ENCODE results near the gene EPHA4. TPM values are rescaled to one million over a fixed set of nuclear protein-coding genes. Genes with fewer than 3 reads are reported as not detected.
"Not testable (repeated sequence)": the region's sequence is repeated elsewhere in the genome, so short reads cannot be mapped to it uniquely, and the experiment has no call there.

Gene EPHA4
- total RNA-seq, 5 donors from 2014 or later (not counting 1 experiment from before 2014, with no cell fraction given) = 47.2 to 93.9 (median 58.0) TPM

DNA sequence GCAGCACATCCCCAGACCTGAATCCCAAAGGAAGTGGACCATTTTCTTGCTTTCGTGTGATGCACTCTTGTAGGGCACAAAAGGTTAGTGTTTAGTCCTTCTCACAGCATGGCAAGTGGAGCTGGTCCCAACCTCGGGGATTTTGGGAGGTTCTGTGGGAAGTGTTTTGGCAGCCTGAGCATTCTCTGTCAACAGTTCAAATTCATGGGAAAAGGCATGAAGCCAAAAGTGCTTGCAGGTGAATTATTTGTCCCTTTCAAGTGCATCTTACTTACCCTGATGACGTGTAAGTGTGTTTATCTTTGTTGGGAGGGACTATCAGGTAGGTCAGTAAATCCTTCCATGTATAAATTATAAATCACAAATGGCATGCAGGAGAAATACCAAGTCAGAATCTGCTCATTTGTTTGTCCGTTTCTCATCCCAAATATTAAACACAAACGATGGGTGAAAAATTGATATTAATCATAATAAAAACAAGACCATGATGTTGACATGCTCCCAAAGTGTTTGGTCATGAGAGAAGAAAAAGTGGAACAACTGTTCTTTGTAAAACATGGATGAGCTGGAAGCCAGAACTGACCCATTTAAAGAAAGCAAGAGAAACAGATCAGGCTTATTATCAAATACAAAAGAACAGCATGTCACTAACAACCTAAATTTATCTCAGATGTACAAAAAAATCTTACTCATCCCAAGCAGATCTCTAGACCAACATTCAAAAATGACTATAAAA lies 57.6 kb downstream of the EPHA4 start:
- DNase-seq (no peak), ATAC-seq (replicated peaks in 1 of 4) (no peak)
- no peaks in the 10 kb centered on the region for H3K36me3 ChIP-seq (ENCODE audit: control insufficient read depth in 2 of 2, extremely low read depth in 1 of 2, insufficient read depth in 1 of 2, low read length in 1 of 2)
- Mint-ChIP-seq H3K27ac (peak overlapping the region; percentile 14 to 23), H3K9me3 (no peaks in the 10 kb centered on the region), H3K4me1 (peaks cover 10 to 37% (median 16%) of the 10 kb centered on the region in 3 donors), H3K27me3 (no peaks in the 10 kb centered on the region), H3K4me3 (no peak overlapping the region), H3K36me3 (peaks cover 15% of the 10 kb centered on the region)
- no peak overlapping the region for H3K27ac ChIP-seq (ENCODE audit: low read length)
- ChIA-PET CTCF (no interaction called here), POLR2A (no interaction called here)
- no peaks in the 10 kb centered on the region for H3K9me3 ChIP-seq
- 88% methylated on average over 1 of the region's 5 CpGs for WGBS (ENCODE audit: insufficient coverage)
- H3K4me3 ChIP-seq (ENCODE audit: control insufficient read depth in 1 of 2, extremely low read depth in 1 of 2, low read length in 1 of 2) = no peak overlapping the region
- peaks cover 28 to 31% of the 10 kb centered on the region in 2 experiments for H3K4me1 ChIP-seq (ENCODE audit: control insufficient read depth in 1 of 2, extremely low read depth in 1 of 2, insufficient read depth in 2 of 2, low read length in 2 of 2)
- H3K27me3 ChIP-seq (replicated peaks in 1 of 2; ENCODE audit: control insufficient read depth in 2 of 2, extremely low read depth in 1 of 2, insufficient read depth in 2 of 2, low read length in 1 of 2) = no peaks in the 10 kb centered on the region

DNA sequence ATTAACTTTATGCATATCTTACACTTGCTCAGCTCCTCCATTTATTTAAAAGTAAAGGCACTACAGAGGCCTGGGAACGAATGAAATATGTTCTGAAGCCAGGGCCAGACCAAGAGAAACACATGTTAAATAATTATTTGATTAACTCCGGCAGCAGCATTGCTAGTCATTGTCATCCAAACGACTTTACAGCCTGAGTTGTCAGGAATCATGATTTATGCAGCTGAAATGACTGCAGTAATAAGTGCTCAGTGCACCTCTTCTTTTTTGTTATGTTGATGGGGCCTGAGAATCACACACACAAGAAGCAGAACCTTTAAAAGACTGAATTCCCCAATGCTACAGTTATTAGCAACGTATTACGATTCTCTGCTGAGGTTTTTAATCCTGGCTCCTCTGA lies 58.9 kb downstream of the EPHA4 start:
- Histone ChIP-seq H3K4me1 (ENCODE audit: control insufficient read depth in 1 of 2, extremely low read depth in 1 of 2, insufficient read depth in 2 of 2, low read length in 2 of 2) (peaks cover 17 to 21% of the 10 kb centered on the region in 2 experiments), H3K27me3 (replicated peaks in 1 of 2; ENCODE audit: control insufficient read depth in 2 of 2, extremely low read depth in 1 of 2, insufficient read depth in 2 of 2, low read length in 1 of 2) (no peaks in the 10 kb centered on the region), H3K36me3 (ENCODE audit: control insufficient read depth in 2 of 2, extremely low read depth in 1 of 2, insufficient read depth in 1 of 2, low read length in 1 of 2) (no peaks in the 10 kb centered on the region), H3K9me3 (no peaks in the 10 kb centered on the region), H3K27ac (ENCODE audit: low read length) (no peak overlapping the region), H3K4me3 (ENCODE audit: control insufficient read depth in 1 of 2, extremely low read depth in 1 of 2, low read length in 1 of 2) (no peak overlapping the region)
- H3K4me3 Mint-ChIP-seq = no peak overlapping the region
- no peaks in the 10 kb centered on the region for H3K27me3 Mint-ChIP-seq
- WGBS (ENCODE audit: insufficient coverage) = 70% methylated on average over 2 of the region's 5 CpGs
- DNase-seq (no peak), ATAC-seq (replicated peaks in 1 of 4) (no peak)
- peaks cover 15% of the 10 kb centered on the region for H3K36me3 Mint-ChIP-seq
- CTCF ChIA-PET = interaction anchor here in 1 of 2 donors (0.6 kb wide), 1 partner anchor 209 kb away, joined by 3 read pairs; no protein-coding TSS in a partner anchor
- peak overlapping the region; percentile 11 to 39 for H3K27ac Mint-ChIP-seq
- peaks cover 10 to 39% (median 16%) of the 10 kb centered on the region in 3 donors for H3K4me1 Mint-ChIP-seq
- no peaks in the 10 kb centered on the region for H3K9me3 Mint-ChIP-seq
- POLR2A ChIA-PET = no interaction called here

- CTCF ChIA-PET; H3K27me3 ChIP-seq (replicated peaks in 1 of 2; ENCODE audit: control insufficient read depth in 2 of 2, extremely low read depth in 1 of 2, insufficient read depth in 2 of 2, low read length in 1 of 2); H3K4me3 ChIP-seq (ENCODE audit: control insufficient read depth in 1 of 2, extremely low read depth in 1 of 2, low read length in 1 of 2); H3K9me3 Mint-ChIP-seq; H3K36me3 ChIP-seq (ENCODE audit: control insufficient read depth in 2 of 2, extremely low read depth in 1 of 2, insufficient read depth in 1 of 2, low read length in 1 of 2); H3K27ac Mint-ChIP-seq; H3K9me3 ChIP-seq; H3K27ac ChIP-seq (ENCODE audit: low read length); ATAC-seq (replicated peaks in 1 of 4); H3K27me3 Mint-ChIP-seq; H3K4me1 ChIP-seq (ENCODE audit: control insufficient read depth in 1 of 2, extremely low read depth in 1 of 2, insufficient read depth in 2 of 2, low read length in 2 of 2); DNase-seq; H3K4me3 Mint-ChIP-seq: not testable (repeated sequence)
- H3K4me1 Mint-ChIP-seq = peaks cover 10 to 39% (median 16%) of the 10 kb centered on the region in 3 donors
- peaks cover 15% of the 10 kb centered on the region for H3K36me3 Mint-ChIP-seq
- POLR2A ChIA-PET = interaction anchor here in 1 of 2 donors (1.0 kb wide), 1 partner anchor 20 kb away, joined by 3 read pairs; no protein-coding TSS in a partner anchor
- WGBS (ENCODE audit: insufficient coverage) = no CpG with 5 or more reads among the region's 5 CpGs
These were observed 60.8 kb downstream of the EPHA4 start for GRCh38 chr2:221511325-221511724.

GRCh38 chr2:221506469-221506868 lies 65.6 kb downstream of the EPHA4 start:
- WGBS (ENCODE audit: insufficient coverage) = no CpG with 5 or more reads among the region's 2 CpGs
- no peak overlapping the region for H3K27ac ChIP-seq (ENCODE audit: low read length)
- POLR2A ChIA-PET = no interaction called here

GRCh38 chr2:221505605-221506004 lies 66.5 kb downstream of the EPHA4 start:
- CTCF ChIA-PET = no interaction called here
- no CpG with 5 or more reads among the region's 4 CpGs for WGBS (ENCODE audit: insufficient coverage)

More at GRCh38 chr2:221506469-221506868, 65.6 kb downstream of the EPHA4 start:
- DNase-seq (no peak), ATAC-seq (replicated peaks in 1 of 4) (no peak)
- H3K27ac Mint-ChIP-seq = no peak overlapping the region
- CTCF ChIA-PET = no interaction called here
- H3K4me1 ChIP-seq (ENCODE audit: control insufficient read depth in 1 of 2, extremely low read depth in 1 of 2, insufficient read depth in 2 of 2, low read length in 2 of 2) = peaks cover 0 to 3% of the 10 kb centered on the region in 2 experiments
- H3K4me1 Mint-ChIP-seq = peaks cover 0 to 50% (median 17%) of the 10 kb centered on the region in 3 donors
- H3K9me3 ChIP-seq = no peaks in the 10 kb centered on the region
- no peaks in the 10 kb centered on the region for H3K36me3 ChIP-seq (ENCODE audit: control insufficient read depth in 2 of 2, extremely low read depth in 1 of 2, insufficient read depth in 1 of 2, low read length in 1 of 2)
- H3K4me3 Mint-ChIP-seq = no peak overlapping the region
- H3K27me3 Mint-ChIP-seq = no peaks in the 10 kb centered on the region
- H3K36me3 Mint-ChIP-seq = peaks cover 9% of the 10 kb centered on the region
- no peaks in the 10 kb centered on the region for H3K27me3 ChIP-seq (replicated peaks in 1 of 2; ENCODE audit: control insufficient read depth in 2 of 2, extremely low read depth in 1 of 2, insufficient read depth in 2 of 2, low read length in 1 of 2)
- H3K4me3 ChIP-seq (ENCODE audit: control insufficient read depth in 1 of 2, extremely low read depth in 1 of 2, low read length in 1 of 2) = no peak overlapping the region
- H3K9me3 Mint-ChIP-seq = no peaks in the 10 kb centered on the region

GRCh38 chr2:221504905-221505304 lies 67.2 kb downstream of the EPHA4 start:
- H3K4me1 ChIP-seq (ENCODE audit: control insufficient read depth in 1 of 2, extremely low read depth in 1 of 2, insufficient read depth in 2 of 2, low read length in 2 of 2) = peaks cover 0 to 3% of the 10 kb centered on the region in 2 experiments
- DNase-seq (no peak), ATAC-seq (replicated peaks in 1 of 4) (no peak)
- H3K27ac ChIP-seq (ENCODE audit: low read length) = no peak overlapping the region
- peaks cover 17% of the 10 kb centered on the region for H3K36me3 Mint-ChIP-seq
- no peak overlapping the region for H3K4me3 ChIP-seq (ENCODE audit: control insufficient read depth in 1 of 2, extremely low read depth in 1 of 2, low read length in 1 of 2)
- H3K27ac Mint-ChIP-seq = no peak overlapping the region
- no peaks in the 10 kb centered on the region for H3K9me3 Mint-ChIP-seq
- H3K4me1 Mint-ChIP-seq = peaks cover 0 to 55% (median 27%) of the 10 kb centered on the region in 3 donors
- H3K27me3 ChIP-seq (replicated peaks in 1 of 2; ENCODE audit: control insufficient read depth in 2 of 2, extremely low read depth in 1 of 2, insufficient read depth in 2 of 2, low read length in 1 of 2) = no peaks in the 10 kb centered on the region
- CTCF ChIA-PET = no interaction called here
- POLR2A ChIA-PET = no interaction called here
- no peak overlapping the region for H3K4me3 Mint-ChIP-seq
- H3K27me3 Mint-ChIP-seq = no peaks in the 10 kb centered on the region
- H3K9me3 ChIP-seq = no peaks in the 10 kb centered on the region
- no CpG with 5 or more reads among the region's 1 CpG for WGBS (ENCODE audit: insufficient coverage)
- no peaks in the 10 kb centered on the region for H3K36me3 ChIP-seq (ENCODE audit: control insufficient read depth in 2 of 2, extremely low read depth in 1 of 2, insufficient read depth in 1 of 2, low read length in 1 of 2)

More at GRCh38 chr2:221505605-221506004, 66.5 kb downstream of the EPHA4 start:
- no peak overlapping the region for H3K4me3 ChIP-seq (ENCODE audit: control insufficient read depth in 1 of 2, extremely low read depth in 1 of 2, low read length in 1 of 2)
- H3K27ac ChIP-seq (ENCODE audit: low read length) = no peak overlapping the region
- Mint-ChIP-seq H3K36me3 (peaks cover 13% of the 10 kb centered on the region), H3K9me3 (no peaks in the 10 kb centered on the region), H3K27me3 (no peaks in the 10 kb centered on the region), H3K4me1 (peaks cover 0 to 52% (median 21%) of the 10 kb centered on the region in 3 donors), H3K27ac (no peak overlapping the region), H3K4me3 (no peak overlapping the region)
- no peaks in the 10 kb centered on the region for H3K9me3 ChIP-seq
- no peaks in the 10 kb centered on the region for H3K36me3 ChIP-seq (ENCODE audit: control insufficient read depth in 2 of 2, extremely low read depth in 1 of 2, insufficient read depth in 1 of 2, low read length in 1 of 2)
- POLR2A ChIA-PET = no interaction called here
- DNase-seq (no peak), ATAC-seq (replicated peaks in 1 of 4) (no peak)
- H3K4me1 ChIP-seq (ENCODE audit: control insufficient read depth in 1 of 2, extremely low read depth in 1 of 2, insufficient read depth in 2 of 2, low read length in 2 of 2) = peaks cover 0 to 3% of the 10 kb centered on the region in 2 experiments
- no peaks in the 10 kb centered on the region for H3K27me3 ChIP-seq (replicated peaks in 1 of 2; ENCODE audit: control insufficient read depth in 2 of 2, extremely low read depth in 1 of 2, insufficient read depth in 2 of 2, low read length in 1 of 2)
